Spleen (tissue), 7 donors: Measurements from ENCODE around the gene ABHD17B.

Experiments
- POLR2A ChIP-seq, 3 donors: fragments of 450-650 bp; IDR thresholded peaks; one replicate each; pipeline ENCODE4 v1.5.1; 2017; ENCODE audit warnings: antibody characterized with exemption in 3 of 3, mild to moderate bottlenecking in 1 of 3
- TF ChIP-seq, protein P1 (sequence below), 11 experiments: fragments of 200-600 bp in 7 of 11; fragments of 450-650 bp in 4 of 11; sonication (generic) in 4 of 11; IDR thresholded peaks in 8 of 11; conservative IDR thresholded peaks in 3 of 11; 1 replicate in 7 of 11; 2 replicates in 4 of 11; pipeline versions ENCODE4 v1.4.0 to v1.8.0; 2016 to 2021; ENCODE audit warnings: antibody characterized with exemption in 11 of 11, inconsistent platforms in 4 of 11, mild to moderate bottlenecking in 1 of 11
- donor health status: DM: no; HTN: no; CAD: no; lungs with moderate emphysema.
- donor health status: DM: no; HTN: no; CAD: no.
- donor health status: DM: no; HTN: no; CAD: no.

DNA sequence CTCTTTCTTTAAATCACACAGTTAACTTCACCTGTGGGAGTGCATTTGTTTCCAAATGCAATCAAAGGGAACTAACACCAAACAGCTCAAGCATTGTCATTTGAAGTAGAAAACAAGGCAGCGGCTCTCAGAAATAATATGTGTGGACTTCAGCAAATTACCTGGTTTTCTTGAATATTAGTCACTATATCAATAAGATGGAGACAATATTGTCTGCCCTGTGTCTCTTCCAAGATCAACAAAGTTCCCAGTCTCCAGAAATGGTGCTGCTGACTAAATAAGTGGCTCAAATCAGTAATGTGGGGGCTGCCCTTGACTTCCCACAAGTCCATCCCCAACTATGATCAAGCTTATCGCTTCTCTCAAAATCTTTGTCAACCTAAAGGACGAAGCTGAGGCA is 89.6 kb downstream of the ABHD17B start:
- TF ChIP-seq, protein P1, sequence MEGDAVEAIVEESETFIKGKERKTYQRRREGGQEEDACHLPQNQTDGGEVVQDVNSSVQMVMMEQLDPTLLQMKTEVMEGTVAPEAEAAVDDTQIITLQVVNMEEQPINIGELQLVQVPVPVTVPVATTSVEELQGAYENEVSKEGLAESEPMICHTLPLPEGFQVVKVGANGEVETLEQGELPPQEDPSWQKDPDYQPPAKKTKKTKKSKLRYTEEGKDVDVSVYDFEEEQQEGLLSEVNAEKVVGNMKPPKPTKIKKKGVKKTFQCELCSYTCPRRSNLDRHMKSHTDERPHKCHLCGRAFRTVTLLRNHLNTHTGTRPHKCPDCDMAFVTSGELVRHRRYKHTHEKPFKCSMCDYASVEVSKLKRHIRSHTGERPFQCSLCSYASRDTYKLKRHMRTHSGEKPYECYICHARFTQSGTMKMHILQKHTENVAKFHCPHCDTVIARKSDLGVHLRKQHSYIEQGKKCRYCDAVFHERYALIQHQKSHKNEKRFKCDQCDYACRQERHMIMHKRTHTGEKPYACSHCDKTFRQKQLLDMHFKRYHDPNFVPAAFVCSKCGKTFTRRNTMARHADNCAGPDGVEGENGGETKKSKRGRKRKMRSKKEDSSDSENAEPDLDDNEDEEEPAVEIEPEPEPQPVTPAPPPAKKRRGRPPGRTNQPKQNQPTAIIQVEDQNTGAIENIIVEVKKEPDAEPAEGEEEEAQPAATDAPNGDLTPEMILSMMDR (IDR thresholded peaks at IDR 0.05 in 8 of 11, conservative IDR thresholded peaks at IDR 0.05 in 3 of 11): no peak
- no peak for TF ChIP-seq POLR2A (IDR thresholded peaks at IDR 0.05)
